ENCODE results near the gene ZNF483. TPM values are rescaled to one million over a fixed set of nuclear protein-coding genes. Genes with fewer than 3 reads are reported as not detected.
A peak's percentile ranks its signal among the peaks of the same experiment; 100 is the strongest.

Gene ZNF483
- polyA plus RNA-seq, 1 donor (not counting 4 experiments of a cell fraction or from before 2014, with no cell fraction given) = 0.90 TPM

DNA sequence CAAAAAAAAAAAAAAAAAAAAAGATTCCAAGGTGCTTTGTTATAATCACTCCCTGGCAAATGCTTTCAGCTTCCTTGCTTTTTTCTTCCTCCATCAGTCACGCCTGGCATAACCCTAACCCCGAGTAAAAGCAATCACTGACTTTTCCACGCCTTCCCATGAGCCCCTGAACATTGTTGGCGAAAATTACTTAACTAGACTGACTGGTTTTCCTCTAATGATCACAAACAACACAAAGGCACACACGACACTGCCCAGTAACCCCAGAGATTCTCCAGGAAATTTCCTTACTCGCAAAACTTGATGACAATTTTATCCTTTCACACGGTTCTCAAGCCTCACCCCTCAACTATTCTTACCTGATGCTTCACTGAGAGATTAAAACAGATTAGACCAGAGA is 85.9 kb downstream of the ZNF483 start:
- DNase-seq (ENCODE audit: low read depth, low spot score) = no peak
- H3K9ac ChIP-seq (ENCODE audit: control insufficient read depth, extremely low read depth, insufficient read depth, low read length) = no peak overlapping the region
- H3K9me1 ChIP-seq (ENCODE audit: control insufficient read depth, extremely low read depth, insufficient read depth, low read length) = no peaks in the 10 kb centered on the region
- H3K27ac ChIP-seq (ENCODE audit: control insufficient read depth, insufficient read depth, low read length) = no peak overlapping the region
- no peaks in the 10 kb centered on the region for H3K9me3 ChIP-seq (ENCODE audit: control insufficient read depth, low read depth, low read length)
- no peaks in the 10 kb centered on the region for H4K20me1 ChIP-seq (ENCODE audit: control insufficient read depth, extremely low read depth, insufficient read depth, low read length)
- H3K4me2 ChIP-seq (ENCODE audit: control insufficient read depth, extremely low read depth, insufficient read depth, low read depth, low read length) = no peak overlapping the region
- H3K27me3 ChIP-seq (ENCODE audit: control insufficient read depth, extremely low read depth, insufficient read depth, low read length) = no peaks in the 10 kb centered on the region
- H3K79me2 ChIP-seq (ENCODE audit: control insufficient read depth, insufficient read depth, low read length) = no peaks in the 10 kb centered on the region
- no peak overlapping the region for H3K4me3 ChIP-seq (ENCODE audit: control insufficient read depth in 2 of 3, extremely low read depth in 1 of 3, insufficient read depth in 2 of 3, low read depth in 1 of 3, low read length in 3 of 3)
- peak overlapping the region; percentile 75 for H2AFZ ChIP-seq (ENCODE audit: control insufficient read depth, low read length)
- H3K4me1 ChIP-seq (ENCODE audit: control insufficient read depth, extremely low read depth, insufficient read depth, low read length) = peaks cover 8% of the 10 kb centered on the region
- FAIRE-seq = no peak
- TF ChIP-seq EZH2 (IDR thresholded peaks at IDR 0.05; ENCODE audit: low read length) = no peak
- TF ChIP-seq, protein P1, sequence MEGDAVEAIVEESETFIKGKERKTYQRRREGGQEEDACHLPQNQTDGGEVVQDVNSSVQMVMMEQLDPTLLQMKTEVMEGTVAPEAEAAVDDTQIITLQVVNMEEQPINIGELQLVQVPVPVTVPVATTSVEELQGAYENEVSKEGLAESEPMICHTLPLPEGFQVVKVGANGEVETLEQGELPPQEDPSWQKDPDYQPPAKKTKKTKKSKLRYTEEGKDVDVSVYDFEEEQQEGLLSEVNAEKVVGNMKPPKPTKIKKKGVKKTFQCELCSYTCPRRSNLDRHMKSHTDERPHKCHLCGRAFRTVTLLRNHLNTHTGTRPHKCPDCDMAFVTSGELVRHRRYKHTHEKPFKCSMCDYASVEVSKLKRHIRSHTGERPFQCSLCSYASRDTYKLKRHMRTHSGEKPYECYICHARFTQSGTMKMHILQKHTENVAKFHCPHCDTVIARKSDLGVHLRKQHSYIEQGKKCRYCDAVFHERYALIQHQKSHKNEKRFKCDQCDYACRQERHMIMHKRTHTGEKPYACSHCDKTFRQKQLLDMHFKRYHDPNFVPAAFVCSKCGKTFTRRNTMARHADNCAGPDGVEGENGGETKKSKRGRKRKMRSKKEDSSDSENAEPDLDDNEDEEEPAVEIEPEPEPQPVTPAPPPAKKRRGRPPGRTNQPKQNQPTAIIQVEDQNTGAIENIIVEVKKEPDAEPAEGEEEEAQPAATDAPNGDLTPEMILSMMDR (optimal IDR thresholded peaks at IDR 0.05 in 1 of 3, IDR thresholded peaks at IDR 0.05 in 1 of 3, conservative IDR thresholded peaks at IDR 0.05 in 1 of 3; ENCODE audit: extremely low read depth in 1 of 3, insufficient read depth in 2 of 3, low read length in 3 of 3) = no peak
- dilution Hi-C loops (cut with MboI; ENCODE audit: extremely low pct_ligation_motif_present, low sequenced_read_pairs) = no loop called here
- H3K36me3 ChIP-seq (ENCODE audit: control insufficient read depth in 2 of 2, extremely low read depth in 1 of 2, insufficient read depth in 2 of 2, low read length in 2 of 2) = no peaks in the 10 kb centered on the region

DNA sequence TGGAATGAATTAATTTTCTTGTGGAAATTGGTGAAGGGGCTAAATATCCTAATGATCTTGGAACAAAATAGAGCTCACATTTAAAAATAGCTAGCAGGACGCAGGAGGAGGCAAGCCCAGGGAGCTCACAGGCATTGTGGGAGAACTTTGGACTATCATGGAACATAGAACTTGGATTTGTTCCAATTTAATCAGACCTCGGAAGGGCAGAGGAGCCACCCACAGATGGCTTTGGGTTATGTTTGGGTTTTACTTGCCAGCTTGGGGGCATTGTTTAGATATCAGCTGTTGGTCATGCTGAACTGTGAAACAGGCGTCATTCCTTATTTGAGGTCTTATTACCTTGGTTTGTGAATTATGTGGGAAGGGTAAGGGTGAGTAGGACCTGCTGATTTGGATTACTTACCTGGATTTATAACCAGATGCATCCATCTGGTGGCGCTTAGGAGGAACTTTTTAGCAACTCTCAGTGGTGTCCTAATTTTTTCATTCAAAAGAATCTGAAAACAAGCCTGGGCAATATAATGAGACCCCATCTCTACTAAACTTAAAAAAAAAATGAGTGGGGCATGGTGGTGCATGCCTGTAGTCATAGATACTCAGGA is 88.6 kb downstream of the ZNF483 start:
- Histone ChIP-seq H3K36me3 (ENCODE audit: control insufficient read depth in 2 of 2, extremely low read depth in 1 of 2, insufficient read depth in 2 of 2, low read length in 2 of 2) (no peaks in the 10 kb centered on the region), H2AFZ (ENCODE audit: control insufficient read depth, low read length) (no peak overlapping the region), H3K4me1 (ENCODE audit: control insufficient read depth, extremely low read depth, insufficient read depth, low read length) (peaks cover 8% of the 10 kb centered on the region), H3K4me2 (ENCODE audit: control insufficient read depth, extremely low read depth, insufficient read depth, low read depth, low read length) (no peak overlapping the region), H4K20me1 (ENCODE audit: control insufficient read depth, extremely low read depth, insufficient read depth, low read length) (no peaks in the 10 kb centered on the region), H3K9me1 (ENCODE audit: control insufficient read depth, extremely low read depth, insufficient read depth, low read length) (no peaks in the 10 kb centered on the region), H3K79me2 (ENCODE audit: control insufficient read depth, insufficient read depth, low read length) (no peaks in the 10 kb centered on the region), H3K4me3 (ENCODE audit: control insufficient read depth in 2 of 3, extremely low read depth in 1 of 3, insufficient read depth in 2 of 3, low read depth in 1 of 3, low read length in 3 of 3) (no peak overlapping the region), H3K27me3 (ENCODE audit: control insufficient read depth, extremely low read depth, insufficient read depth, low read length) (no peaks in the 10 kb centered on the region), H3K9me3 (ENCODE audit: control insufficient read depth, low read depth, low read length) (no peaks in the 10 kb centered on the region), H3K27ac (ENCODE audit: control insufficient read depth, insufficient read depth, low read length) (no peak overlapping the region), H3K9ac (ENCODE audit: control insufficient read depth, extremely low read depth, insufficient read depth, low read length) (no peak overlapping the region)
- TF ChIP-seq, protein P1 (optimal IDR thresholded peaks at IDR 0.05 in 1 of 3, IDR thresholded peaks at IDR 0.05 in 1 of 3, conservative IDR thresholded peaks at IDR 0.05 in 1 of 3; ENCODE audit: extremely low read depth in 1 of 3, insufficient read depth in 2 of 3, low read length in 3 of 3) = no peak
- no peak for TF ChIP-seq EZH2 (IDR thresholded peaks at IDR 0.05; ENCODE audit: low read length)
- no peak for DNase-seq (ENCODE audit: low read depth, low spot score)
- FAIRE-seq = no peak
- dilution Hi-C loops (cut with MboI; ENCODE audit: extremely low pct_ligation_motif_present, low sequenced_read_pairs) = no loop called here

Data from keratinocyte (primary cell).